C4-2B (cell line): Measurements from ENCODE around the gene PROK1.

Experiments used
- CTCF ChIP-seq: fragments of 450-650 bp; conservative IDR thresholded peaks from 2 replicates; pipeline ENCODE4 v1.5.1; 2017; ENCODE audit warnings: mild to moderate bottlenecking
- ZFX ChIP-seq: fragments of 450-650 bp; IDR thresholded peaks from 2 replicates; pipeline ENCODE4 v1.6.1; 2017

GRCh38 chr1:110449661-110450651 lies 993 bp upstream of the PROK1 start:
- TF ChIP-seq CTCF: no peak
- TF ChIP-seq ZFX: no peak
